ENCODE data around the gene DBNDD2. TPM values are rescaled to one million over a fixed set of nuclear protein-coding genes. Genes with fewer than 3 reads are reported as not detected.

Gene DBNDD2
- total RNA-seq, 2 experiments from 2014 or later, result 13.2 to 15.7 TPM

GRCh38 chr20:45368221-45368980, 39.7 kb upstream of the DBNDD2 start:
- peak overlapping the region; percentile 55 for H3K4me3 Mint-ChIP-seq
- peaks cover 68% of the 10 kb centered on the region for H3K4me1 ChIP-seq (ENCODE audit: insufficient read depth, low read length)
- H3K27me3 Mint-ChIP-seq, result no peaks in the 10 kb centered on the region
- peaks cover 52% of the 10 kb centered on the region for H3K36me3 Mint-ChIP-seq (ENCODE audit: low read depth)
- H3K9me3 ChIP-seq (ENCODE audit: control insufficient read depth in 1 of 2, insufficient read depth in 1 of 2, low read length in 2 of 2), result no peaks in the 10 kb centered on the region
- intact Hi-C loops (cut with DNase I, micrococcal nuclease), result loop anchor here in 1 of 2 experiments (5.0 kb wide), 1 partner anchor 481 kb away; the partner anchor contains the start of gene YWHAB
- H3K27me3 ChIP-seq (ENCODE audit: control insufficient read depth in 1 of 2, insufficient read depth in 2 of 2, low read length in 2 of 2), result no peaks in the 10 kb centered on the region
- H3K36me3 ChIP-seq (ENCODE audit: insufficient read depth, low read length), result peaks cover 36% of the 10 kb centered on the region
- no peak for TF ChIP-seq CTCF (IDR thresholded peaks at IDR 0.05)
- DNase-seq, result peak in 8 of 14 experiments; percentile 10 to 82 (median 40)
- peak overlapping the region; percentile 73 for H3K27ac Mint-ChIP-seq
- ATAC-seq (ENCODE audit: poor library complexity), result peak; percentile 71
- POLR2A ChIA-PET, result interaction anchor here (0.9 to 2.3 kb wide), 3 partner anchors 39 to 68 kb away, joined by 3 to 10 read pairs (median 5); no protein-coding TSS in a partner anchor
- CTCF ChIA-PET, result interaction anchor here (1.0 to 5.3 kb wide), 2 partner anchors 47 to 68 kb away, joined by 3 to 29 read pairs; partner anchors contain the start of gene PIGT
- H3K4me3 ChIP-seq (ENCODE audit: low read length), result no peak overlapping the region
- H3K27ac ChIP-seq (ENCODE audit: low read depth in 1 of 2, low read length in 2 of 2), result peak overlapping the region in 1 of 2 donors; percentile 38
- no peaks in the 10 kb centered on the region for H3K9me3 Mint-ChIP-seq
- peaks cover 80% of the 10 kb centered on the region for H3K4me1 Mint-ChIP-seq (ENCODE audit: low read depth)

- CTCF ChIA-PET, result interaction anchor here (1.2 to 9.5 kb wide), 2 partner anchors 67 to 77 kb away, joined by 3 to 132 read pairs; no protein-coding TSS in a partner anchor
- peaks cover 48% of the 10 kb centered on the region for H3K36me3 Mint-ChIP-seq (ENCODE audit: low read depth)
- peak overlapping the region; percentile 80 for H3K27ac Mint-ChIP-seq
- DNase-seq, result no peak
- ATAC-seq (ENCODE audit: poor library complexity), result no peak
- no peaks in the 10 kb centered on the region for H3K9me3 ChIP-seq (ENCODE audit: control insufficient read depth in 1 of 2, insufficient read depth in 1 of 2, low read length in 2 of 2)
- no peak overlapping the region for H3K27ac ChIP-seq (ENCODE audit: low read depth in 1 of 2, low read length in 2 of 2)
- TF ChIP-seq CTCF (IDR thresholded peaks at IDR 0.05), result no peak
- H3K4me1 Mint-ChIP-seq (ENCODE audit: low read depth), result peaks cover 71% of the 10 kb centered on the region
- H3K27me3 ChIP-seq (ENCODE audit: control insufficient read depth in 1 of 2, insufficient read depth in 2 of 2, low read length in 2 of 2), result no peaks in the 10 kb centered on the region
- no peak overlapping the region for H3K4me3 ChIP-seq (ENCODE audit: low read length)
- peak overlapping the region; percentile 51 for H3K4me3 Mint-ChIP-seq
- no peaks in the 10 kb centered on the region for H3K27me3 Mint-ChIP-seq
- POLR2A ChIA-PET, result interaction anchor here (4.1 to 4.7 kb wide), 2 partner anchors 45 to 67 kb away, joined by 60 to 89 read pairs; partner anchors contain the start of gene PIGT
- peaks cover 30% of the 10 kb centered on the region for H3K36me3 ChIP-seq (ENCODE audit: insufficient read depth, low read length)
- H3K9me3 Mint-ChIP-seq, result no peaks in the 10 kb centered on the region
- intact Hi-C loops (cut with DNase I, micrococcal nuclease), result loop anchor here in 1 of 2 experiments (5.0 kb wide), 1 partner anchor 487 kb away; the partner anchor contains the start of genes ACOT8 and ZSWIM3
- H3K4me1 ChIP-seq (ENCODE audit: insufficient read depth, low read length), result peaks cover 55% of the 10 kb centered on the region
Observed at GRCh38 chr20:45370571-45371160, 37.4 kb upstream of the DBNDD2 start.

GRCh38 chr20:45372241-45372640, 35.8 kb upstream of the DBNDD2 start:
- no peaks in the 10 kb centered on the region for H3K27me3 Mint-ChIP-seq
- DNase-seq (no peak), ATAC-seq (ENCODE audit: poor library complexity) (no peak)
- no peaks in the 10 kb centered on the region for H3K9me3 ChIP-seq (ENCODE audit: control insufficient read depth in 1 of 2, insufficient read depth in 1 of 2, low read length in 2 of 2)
- H3K4me3 Mint-ChIP-seq, result peak overlapping the region; percentile 83
- peaks cover 33% of the 10 kb centered on the region for H3K36me3 Mint-ChIP-seq (ENCODE audit: low read depth)
- no peak overlapping the region for H3K27ac ChIP-seq (ENCODE audit: low read depth in 1 of 2, low read length in 2 of 2)
- H3K4me3 ChIP-seq (ENCODE audit: low read length), result no peak overlapping the region
- peaks cover 14% of the 10 kb centered on the region for H3K36me3 ChIP-seq (ENCODE audit: insufficient read depth, low read length)
- H3K27ac Mint-ChIP-seq, result peak overlapping the region; percentile 80
- intact Hi-C loops (cut with DNase I, micrococcal nuclease), result loop anchor here (2.0 to 5.0 kb wide), 3 partner anchors 43 to 485 kb away; partner anchors contain the start of genes ACOT8 (in 1 of the 2), PIGT (in 1 of the 2) and ZSWIM3 (in 1 of the 2)
- no peak for TF ChIP-seq CTCF (IDR thresholded peaks at IDR 0.05)
- no peaks in the 10 kb centered on the region for H3K27me3 ChIP-seq (ENCODE audit: control insufficient read depth in 1 of 2, insufficient read depth in 2 of 2, low read length in 2 of 2)
- H3K9me3 Mint-ChIP-seq, result no peaks in the 10 kb centered on the region
- H3K4me1 Mint-ChIP-seq (ENCODE audit: low read depth), result peaks cover 59% of the 10 kb centered on the region
- peaks cover 45% of the 10 kb centered on the region for H3K4me1 ChIP-seq (ENCODE audit: insufficient read depth, low read length)
- ChIA-PET CTCF (interaction anchor here (1.2 to 9.5 kb wide), 5 partner anchors 10 to 65 kb away, joined by 3 to 132 read pairs (median 51); partner anchors contain the start of genes PIGT and SYS1), POLR2A (interaction anchor here (2.1 to 4.7 kb wide), 5 partner anchors 8 to 65 kb away, joined by 14 to 184 read pairs (median 60); partner anchors contain the start of genes DBNDD2, PIGT and SYS1)

All from CD4-positive, alpha-beta T cell (primary cell).